AG20443 (cell line): ENCODE measurements around the gene FRMD1.

ENCODE experiments used
- DNase-seq: peaks from one replicate; pipeline ENCODE4 v3.0.0; 2012; ENCODE audit warnings: low spot score, mixed read lengths

Gene FRMD1

GRCh38 chr6:168055696-168056489, 23.1 kb downstream of the FRMD1 start:
- DNase-seq = no peak

- no peak for DNase-seq
These were observed 24.0 kb downstream of the FRMD1 start for GRCh38 chr6:168054765-168055560.

DNA sequence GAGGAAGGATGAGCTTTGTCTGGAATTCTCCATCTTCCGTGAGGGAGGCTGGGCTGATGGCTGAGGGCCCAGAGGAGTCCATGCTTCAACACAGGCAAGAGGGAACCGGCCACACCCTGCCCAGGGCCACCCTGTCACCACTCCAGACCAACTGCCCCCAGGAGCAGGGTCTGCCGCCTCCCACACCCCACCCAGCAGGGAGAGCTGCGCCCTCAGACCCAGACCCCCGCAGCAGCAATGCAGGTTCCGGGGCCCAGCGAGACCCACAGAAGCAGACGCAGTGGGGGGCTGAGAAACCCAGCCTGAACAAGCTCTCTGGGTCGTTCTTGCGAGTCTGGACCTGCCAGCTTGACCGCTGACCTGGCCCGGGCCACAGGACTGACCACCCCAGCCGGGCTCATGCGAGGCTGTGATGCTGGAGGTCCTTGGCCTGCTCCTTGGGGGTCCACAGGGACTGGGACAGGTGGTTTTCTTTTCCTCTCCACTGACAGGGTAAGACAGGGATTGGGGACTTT, 25.0 kb downstream of the FRMD1 start:
- no peak for DNase-seq

GRCh38 chr6:168053086-168053956, 25.7 kb downstream of the FRMD1 start:
- DNase-seq = no peak

DNA sequence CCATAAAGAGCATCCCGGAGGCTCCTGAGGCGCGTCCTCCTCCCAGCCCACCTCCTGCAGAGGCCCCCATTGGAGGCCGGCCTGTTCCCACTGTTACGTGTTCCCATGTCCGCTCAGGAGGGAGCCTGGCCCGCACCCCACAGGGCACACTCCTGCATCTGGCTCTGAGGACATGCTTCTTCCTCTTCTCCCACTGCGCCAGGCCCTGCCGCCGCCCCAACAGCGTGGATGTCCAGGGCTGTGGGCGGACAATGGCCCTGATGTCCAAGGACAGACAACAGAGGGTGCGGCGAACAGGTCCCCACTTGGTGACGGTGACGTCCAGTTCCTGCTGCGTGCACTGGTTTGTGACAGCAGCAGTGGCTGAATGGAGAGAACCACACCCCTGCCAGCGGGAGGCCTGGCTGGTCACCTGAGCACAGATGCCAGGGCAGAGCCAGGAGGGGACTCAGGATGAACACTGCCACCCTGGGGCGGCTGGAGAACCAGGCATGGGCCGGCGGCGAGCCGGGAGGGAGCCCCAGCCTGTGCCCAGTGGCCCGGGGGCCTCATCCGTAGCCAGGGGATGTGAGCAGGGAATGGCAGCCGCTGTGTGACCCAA, 26.6 kb downstream of the FRMD1 start:
- DNase-seq = no peak

- no peak for DNase-seq
These were observed 27.4 kb downstream of the FRMD1 start for GRCh38 chr6:168051648-168052047.

DNA sequence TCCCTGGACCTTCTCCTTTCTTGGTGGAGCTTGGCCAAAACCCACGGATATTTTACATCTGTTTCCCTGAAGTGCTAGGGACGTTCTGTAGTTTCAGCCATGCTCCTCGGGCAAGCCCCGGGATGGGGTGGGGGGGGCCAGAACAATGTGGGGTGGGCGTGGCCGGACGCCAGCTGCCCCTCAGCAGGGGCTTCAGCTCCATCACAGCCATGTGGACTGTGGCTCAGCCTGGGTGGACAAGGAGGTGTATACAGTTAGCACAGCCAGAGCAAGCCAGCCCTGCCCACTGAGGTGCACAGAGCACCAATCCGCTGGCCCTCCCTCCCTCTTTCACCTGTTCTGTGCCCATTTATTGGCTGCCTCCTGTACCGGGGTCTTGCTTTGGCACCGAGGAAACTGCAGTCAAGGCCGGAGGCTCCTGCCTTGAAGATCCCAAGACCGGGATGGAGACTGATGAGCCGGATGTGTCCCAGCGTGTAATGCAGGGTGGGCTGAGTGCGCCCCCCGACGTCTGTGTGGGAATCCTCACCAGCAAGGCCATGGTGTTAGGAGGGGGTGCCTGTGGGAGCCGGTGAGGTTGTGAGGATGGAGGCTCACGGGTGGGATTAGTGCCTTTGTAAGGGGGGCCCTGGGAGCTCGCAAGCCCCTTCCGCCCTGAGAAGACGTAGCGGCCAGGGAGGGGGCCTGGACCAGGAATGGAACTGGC, 28.0 kb downstream of the FRMD1 start:
- DNase-seq = no peak

- no peak for DNase-seq
These were observed 28.7 kb downstream of the FRMD1 start for GRCh38 chr6:168050225-168050880.

- no peak for DNase-seq
These were observed 29.2 kb downstream of the FRMD1 start for GRCh38 chr6:168049706-168050224.

DNA sequence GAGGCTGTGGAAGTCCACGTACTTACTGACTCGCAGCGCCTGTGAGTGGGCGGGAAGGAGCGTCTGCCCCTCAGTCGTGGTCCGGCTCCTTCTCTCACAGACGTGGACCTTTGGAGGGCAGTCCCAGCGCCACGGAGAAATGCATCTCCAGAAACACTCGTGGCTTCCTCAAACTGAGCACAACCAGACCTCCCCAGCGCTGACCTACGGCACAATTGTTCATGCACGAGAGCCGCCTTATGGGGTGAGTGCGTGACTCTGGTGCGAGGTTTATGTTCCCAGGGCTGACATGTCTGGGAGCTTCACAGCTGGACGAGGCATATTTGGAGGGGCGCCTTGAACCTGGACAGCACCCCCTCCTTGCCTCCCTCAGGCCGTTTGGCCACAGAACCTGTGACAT, 29.7 kb downstream of the FRMD1 start:
- DNase-seq = no peak

DNA sequence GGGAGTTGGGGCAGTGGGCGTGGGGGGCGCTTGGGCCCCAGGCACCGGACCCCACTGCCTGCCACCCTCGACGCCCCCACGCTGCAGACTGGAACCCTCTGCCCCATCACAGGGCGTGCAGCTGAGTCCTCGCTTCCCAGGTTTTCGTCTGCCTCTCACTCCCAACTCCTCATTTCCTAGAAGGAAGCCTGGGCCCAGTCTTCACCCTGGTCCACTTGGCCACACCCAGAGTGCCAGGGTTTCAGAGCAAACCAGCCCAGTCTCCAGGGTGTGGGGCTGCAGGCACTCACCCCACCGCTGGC, 30.3 kb downstream of the FRMD1 start:
- DNase-seq = no peak

GRCh38 chr6:168047841-168048723, 30.9 kb downstream of the FRMD1 start:
- DNase-seq = no peak

- no peak for DNase-seq
These were observed 32.3 kb downstream of the FRMD1 start for GRCh38 chr6:168046696-168047095.

DNA sequence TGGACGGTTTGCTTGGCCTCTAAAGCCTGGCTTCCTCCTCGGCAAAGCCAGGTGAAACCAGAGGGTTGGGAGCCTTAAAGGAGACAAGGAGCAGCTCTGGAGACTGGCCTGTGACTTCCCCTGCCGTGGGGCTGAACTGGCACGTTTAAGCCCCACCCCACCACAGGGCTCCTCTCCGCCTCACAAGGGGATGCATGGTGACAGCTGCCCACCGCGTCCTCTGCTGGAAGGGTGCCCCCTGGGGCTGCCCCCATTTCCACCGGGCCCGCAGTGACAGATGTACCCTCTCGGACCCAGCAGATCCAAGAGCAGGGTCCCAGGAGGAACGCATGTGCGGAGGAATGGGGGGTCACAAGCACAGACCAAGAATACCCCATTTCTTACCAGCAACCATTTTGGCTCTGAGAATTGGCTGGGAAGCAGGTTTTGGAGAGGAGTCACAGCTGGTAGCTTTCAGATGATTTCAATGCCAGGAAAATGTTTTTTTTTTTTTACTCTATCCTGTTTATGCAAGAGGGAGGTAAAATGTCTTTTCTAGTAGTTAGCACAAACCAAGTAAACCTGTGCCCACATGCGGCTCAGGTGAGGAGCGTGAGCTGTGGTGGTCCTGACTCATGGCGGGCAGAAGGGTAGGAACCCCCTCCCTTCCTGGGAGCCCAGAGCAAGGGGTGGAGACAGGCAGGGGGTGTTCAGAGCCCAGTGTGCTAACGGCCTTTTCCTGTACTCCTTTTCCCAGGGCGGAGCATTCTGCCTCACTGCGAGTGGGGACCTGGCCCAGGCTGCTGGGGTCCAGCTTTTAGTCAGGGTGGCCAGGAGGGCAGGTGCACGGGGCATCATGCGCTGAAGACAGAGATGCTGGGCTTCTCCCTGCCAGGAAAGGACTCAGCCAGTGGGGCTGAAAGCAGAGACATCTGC, 33.0 kb downstream of the FRMD1 start:
- no peak for DNase-seq

- no peak for DNase-seq
These were observed 33.8 kb downstream of the FRMD1 start for GRCh38 chr6:168045141-168045691.

- DNase-seq = no peak
These were observed 34.4 kb downstream of the FRMD1 start for GRCh38 chr6:168044521-168045130.

GRCh38 chr6:168043848-168044415, 35.1 kb downstream of the FRMD1 start:
- no peak for DNase-seq
